ELF-1 (cell line): ENCODE results near the gene CLIC4.

ENCODE experiments used
- DNase-seq: peaks from one replicate; pipeline ENCODE4 v3.0.0-alpha.2; 2016; ENCODE audit warnings: low read depth, low spot score

Gene CLIC4

GRCh38 chr1:24859063-24860010, 114.1 kb downstream of the CLIC4 start:
- no peak for DNase-seq

DNA sequence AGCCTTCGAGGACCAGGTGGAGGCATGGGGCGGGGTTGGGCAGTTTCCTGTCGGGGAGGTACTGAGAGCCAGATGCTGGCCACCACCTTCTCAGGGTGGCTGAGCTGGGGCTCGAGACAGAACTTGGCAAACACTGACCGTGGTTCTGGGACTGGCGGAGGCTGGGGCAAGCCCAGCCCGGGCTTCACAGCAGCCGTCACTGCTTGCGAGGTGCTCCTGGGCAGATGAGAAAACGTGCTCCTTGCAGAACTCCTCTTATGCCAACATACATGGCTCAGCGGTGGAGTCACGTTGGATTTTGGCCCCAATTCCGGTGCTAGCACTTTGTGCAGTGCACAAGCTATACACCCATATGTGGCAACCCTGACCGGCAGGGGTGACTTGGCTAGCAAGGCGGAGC, 115.6 kb downstream of the CLIC4 start:
- DNase-seq, result no peak

GRCh38 chr1:24861821-24862727, 116.8 kb downstream of the CLIC4 start:
- peak; percentile 49 for DNase-seq

DNA sequence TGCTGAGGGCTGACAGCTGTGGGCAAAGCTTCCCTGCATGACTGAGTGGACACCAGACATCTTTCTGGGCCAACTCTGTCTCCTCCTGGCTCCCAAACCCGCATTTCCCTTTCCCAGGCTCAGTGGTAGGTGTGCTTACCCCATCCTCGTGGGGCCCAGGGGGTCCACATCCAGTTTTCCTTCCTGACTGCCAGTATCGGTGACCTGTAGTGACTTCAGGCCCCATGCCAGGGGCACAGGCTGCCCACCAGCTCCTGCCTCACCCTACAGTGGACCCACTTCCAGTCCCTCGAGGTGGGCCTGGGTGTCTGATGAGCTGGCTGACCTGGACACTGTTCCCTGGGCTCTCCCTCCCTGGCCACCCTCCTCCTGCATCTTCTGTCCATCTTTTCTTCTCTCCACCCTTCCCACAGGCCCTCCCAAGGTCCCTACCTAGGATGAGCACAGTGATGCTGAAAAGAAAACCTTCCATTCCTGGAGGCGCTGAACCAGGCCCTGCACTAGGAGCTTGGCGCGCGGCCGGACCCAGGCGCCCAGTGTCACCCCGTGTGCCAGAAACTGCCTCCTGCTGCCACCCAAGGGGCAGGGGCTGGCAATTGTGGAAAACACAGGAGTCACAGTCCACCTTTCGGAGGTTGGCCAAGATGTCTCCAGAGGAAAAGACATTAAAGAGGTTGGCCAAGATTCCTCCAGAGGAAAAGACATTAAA, 117.7 kb downstream of the CLIC4 start:
- no peak for DNase-seq

GRCh38 chr1:24864370-24864777, 119.1 kb downstream of the CLIC4 start:
- peak; percentile 25 for DNase-seq

- DNase-seq, result no peak
Measured at GRCh38 chr1:24865168-24865567, 119.9 kb downstream of the CLIC4 start.

GRCh38 chr1:24865587-24865986, 120.3 kb downstream of the CLIC4 start:
- no peak for DNase-seq

DNA sequence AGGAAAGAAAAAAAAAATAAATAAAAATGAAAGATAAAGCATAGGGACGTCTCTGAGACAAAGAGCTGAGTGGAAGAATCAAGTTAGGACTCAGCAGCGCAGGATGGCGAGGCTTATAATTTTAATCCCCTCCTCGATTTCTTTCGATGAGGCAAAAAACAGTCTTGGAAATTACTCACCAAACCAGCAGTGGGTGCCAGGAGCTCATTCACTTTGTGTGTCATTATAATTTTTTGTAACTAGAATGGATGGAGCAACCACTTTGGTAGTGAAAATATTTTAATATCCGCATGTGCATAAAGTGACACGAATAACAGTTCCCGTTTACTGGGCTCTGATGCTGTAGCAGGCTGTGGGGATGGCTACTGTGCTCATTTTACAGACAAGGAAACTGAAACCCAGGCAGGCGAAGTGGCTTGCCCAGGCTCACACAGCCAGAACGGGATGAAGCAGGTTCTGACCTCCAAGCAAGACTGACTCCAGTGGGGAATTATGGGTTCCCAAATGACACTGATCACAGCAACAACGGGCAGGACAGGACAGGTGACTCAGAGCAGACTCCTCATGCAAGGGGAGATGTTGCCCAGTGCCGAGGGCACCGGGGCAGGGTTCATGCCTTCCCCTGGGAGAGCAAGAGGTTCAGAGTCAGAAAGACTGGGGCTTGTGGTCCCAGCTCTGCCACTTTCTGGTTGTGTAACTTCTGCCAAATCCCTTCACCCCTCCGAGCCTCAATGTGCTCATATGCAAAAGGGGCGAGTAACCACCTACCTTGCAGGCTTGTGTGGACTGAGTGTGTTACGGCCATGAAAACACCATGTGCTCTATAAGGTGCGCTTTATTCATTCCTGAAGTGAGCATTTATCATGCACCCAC, 121.2 kb downstream of the CLIC4 start:
- DNase-seq, result no peak

DNA sequence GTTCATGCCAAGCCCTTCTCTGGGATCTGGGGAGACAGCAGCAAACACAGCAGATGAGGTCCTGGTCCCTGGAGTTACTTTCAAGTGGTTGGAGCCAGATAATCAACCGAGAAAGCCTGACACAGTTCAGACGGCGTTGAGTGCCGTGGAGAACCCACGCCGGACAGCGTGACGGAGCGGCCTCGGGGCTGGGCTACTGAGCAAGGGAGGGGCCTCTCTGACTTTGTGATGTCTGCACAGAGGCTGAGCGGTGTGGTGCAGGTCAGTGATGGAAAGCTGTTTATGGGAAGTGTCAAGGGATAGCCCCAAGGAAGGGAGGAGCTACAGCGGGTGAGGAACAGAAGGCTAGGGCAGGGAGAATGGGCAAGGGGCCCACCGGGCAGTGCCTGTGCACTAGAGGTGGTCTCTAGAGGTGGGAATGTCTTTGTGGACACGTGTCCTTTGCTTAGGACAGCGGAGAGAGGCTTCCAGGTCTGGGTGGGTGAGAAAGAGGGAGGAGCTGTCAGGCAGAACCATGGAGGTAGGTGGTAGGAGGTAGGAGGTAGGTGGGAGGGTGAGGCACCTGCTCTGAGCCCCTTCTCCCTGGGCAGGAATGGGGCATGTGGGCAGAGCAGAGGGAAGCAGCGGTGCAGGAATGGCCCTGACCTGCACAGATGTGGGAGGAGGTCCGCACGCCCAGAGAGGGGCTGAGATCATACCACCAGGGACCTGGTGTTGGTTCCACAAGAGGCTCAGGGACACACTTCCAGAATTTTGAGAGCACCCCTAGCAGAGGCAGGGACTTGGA, 122.0 kb downstream of the CLIC4 start:
- no peak for DNase-seq

- DNase-seq, result no peak
Measured at GRCh38 chr1:24868016-24868875, 123.0 kb downstream of the CLIC4 start.

DNA sequence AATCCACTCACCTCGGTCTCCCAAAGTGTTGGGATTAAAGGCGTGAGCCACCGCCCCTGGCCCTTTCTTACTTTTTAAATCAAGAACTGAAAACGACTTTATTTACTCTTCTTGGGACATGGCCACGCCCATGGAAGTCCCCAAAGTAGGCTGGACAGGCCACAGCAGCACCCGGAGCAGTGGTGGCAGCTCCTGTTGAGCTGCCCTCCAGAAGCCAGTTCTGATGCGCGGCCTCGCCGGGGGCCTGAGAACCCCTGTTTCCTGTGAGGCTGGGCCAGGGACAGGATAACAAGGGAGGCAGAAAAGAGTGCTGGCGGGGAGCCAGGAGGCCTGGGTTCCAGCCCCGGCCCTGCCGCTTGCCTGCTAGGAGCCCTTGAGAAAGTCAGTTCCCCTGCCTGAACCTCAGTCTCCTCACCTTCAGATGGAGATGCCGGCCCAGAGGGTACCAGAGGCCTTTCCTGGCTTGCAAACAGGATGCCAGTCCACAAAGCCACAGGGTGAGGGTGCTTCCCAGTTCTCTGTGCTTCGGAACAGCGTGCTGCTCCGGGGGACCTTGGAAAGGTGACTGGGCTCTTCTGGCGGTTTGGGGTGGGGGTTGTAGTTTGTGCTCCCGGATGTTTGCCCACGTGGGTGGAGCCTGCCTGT, 125.4 kb downstream of the CLIC4 start:
- DNase-seq, result no peak

DNA sequence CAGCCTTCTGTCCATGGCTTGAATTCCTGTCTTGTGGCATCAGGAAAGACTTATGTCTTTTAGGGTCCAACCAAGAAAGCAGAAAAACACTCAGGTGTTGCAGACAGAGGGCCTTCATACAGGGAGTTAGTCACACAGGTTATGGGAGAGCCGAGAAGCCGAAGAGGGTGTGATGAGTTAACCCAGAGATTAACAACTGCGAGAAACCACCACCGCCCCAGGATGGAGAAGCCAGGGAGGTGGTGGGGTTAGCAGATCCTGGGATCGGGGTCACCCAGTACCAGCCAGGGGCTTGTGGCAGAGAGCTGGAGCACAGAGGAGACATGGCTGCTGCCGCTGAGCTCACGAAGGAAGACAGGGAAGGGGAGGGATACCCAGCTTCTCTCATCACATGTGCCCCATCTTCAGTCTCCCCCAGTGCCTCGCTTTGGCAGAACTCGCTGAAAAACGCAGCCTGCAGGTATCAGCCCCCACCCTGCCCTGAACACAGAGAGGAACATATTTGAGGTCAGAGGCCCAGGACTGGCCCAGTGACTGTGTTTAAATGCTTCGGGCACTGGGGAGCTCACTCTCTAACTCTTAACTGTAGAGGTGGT, 126.2 kb downstream of the CLIC4 start:
- no peak for DNase-seq

DNA sequence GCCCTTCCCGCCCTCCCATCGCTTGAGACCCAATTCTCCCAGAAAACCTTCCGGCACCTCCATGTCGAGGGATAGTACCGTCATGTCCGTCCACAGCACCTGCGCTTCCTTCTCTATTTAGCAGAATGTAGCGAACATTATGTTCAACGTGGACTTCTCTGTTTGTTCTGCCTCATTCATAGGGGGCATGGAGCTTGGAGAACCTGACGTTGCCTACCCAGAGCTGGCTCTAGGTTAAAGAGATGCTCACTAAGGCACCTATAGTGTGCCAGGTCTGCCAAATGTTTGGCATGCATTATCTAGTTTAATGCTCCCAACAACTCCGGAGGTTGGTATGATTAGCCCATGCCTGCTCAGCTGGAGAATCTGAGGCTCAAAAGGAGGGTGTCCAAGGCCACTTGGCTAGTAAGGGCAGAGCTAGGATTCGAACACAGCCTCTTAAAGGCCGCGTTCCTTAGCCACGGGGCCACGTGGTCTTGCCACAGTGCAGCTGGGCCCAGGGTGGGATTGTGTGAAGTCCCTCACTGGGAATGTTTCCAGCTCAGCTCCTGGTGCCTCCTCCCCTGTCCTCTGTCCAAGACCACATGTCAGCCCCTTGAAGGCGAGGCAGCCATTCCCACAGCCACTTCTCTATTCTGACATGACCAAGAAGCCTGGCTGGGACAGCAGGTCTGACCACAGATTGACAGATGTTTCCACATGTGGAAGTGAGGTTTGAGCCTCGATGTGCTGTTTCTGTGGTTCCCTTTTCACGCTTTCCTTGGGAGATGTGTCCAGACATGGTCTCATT, 127.0 kb downstream of the CLIC4 start:
- no peak for DNase-seq

- no peak for DNase-seq
Measured at GRCh38 chr1:24873148-24873547, 127.9 kb downstream of the CLIC4 start.

DNA sequence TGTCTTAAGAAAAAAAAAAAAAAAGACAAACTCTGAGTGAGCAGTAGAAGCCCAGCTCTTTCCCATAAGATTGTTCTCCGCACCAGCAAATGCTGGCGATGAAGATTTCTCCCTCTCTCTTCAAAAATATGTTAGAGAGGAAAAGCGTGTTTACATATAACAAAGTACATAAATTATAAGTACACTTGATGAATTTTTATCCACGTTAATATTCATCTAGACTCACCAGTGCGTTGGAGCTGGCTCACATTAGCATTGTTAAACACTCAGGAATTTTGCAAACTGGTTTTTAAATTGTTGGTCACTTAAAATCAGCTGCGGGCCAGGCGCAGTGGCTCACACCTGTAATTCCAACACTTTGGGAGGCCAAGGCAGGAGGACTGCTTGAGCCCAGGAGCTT, 128.8 kb downstream of the CLIC4 start:
- DNase-seq, result no peak

GRCh38 chr1:24874611-24875234, 129.5 kb downstream of the CLIC4 start:
- DNase-seq, result peak; percentile 51

GRCh38 chr1:24875257-24875656, 130.0 kb downstream of the CLIC4 start:
- DNase-seq, result peak; percentile 45
